HuH-7.5 (cell line): ENCODE results near the gene SOX4.
A peak's percentile ranks its signal among the peaks of the same experiment; 100 is the strongest.
"Not testable (repeated sequence)": the region's sequence is repeated elsewhere in the genome, so short reads cannot be mapped to it uniquely, and the experiment has no call there.

Experiments
- DNase-seq: peaks from one replicate; pipeline ENCODE4 v3.0.0; 2011; ENCODE audit warnings: low spot score

SOX4 gene

GRCh38 chr6:21593412-21593926 is at the start of gene SOX4:
SOX4 (plus strand) TSS chr6:21593751; CDS start chr6:21594535, 784 bp downstream.
- peak; percentile 97 for DNase-seq

DNA sequence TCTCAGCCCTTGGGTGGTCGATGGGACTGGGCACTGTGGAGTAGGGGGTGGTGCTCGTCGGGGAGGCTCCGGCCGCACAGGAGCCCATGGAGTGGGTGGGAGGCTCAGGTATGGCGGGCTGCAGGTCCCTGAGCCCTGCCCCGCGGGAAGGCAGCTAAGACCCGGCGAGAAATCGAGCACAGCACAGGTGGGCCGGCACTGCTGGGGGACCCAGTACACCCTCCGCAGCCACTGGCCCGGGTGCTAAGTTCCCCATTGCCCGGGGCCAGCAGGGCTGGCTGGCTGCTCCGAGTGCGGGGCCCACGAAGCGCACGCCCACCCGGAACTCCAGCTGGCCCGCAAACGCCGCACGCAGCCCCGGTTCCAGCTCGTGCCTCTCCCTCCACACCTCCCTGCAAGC is 41.3 kb upstream of the SOX4 start:
- DNase-seq: not testable (repeated sequence)

DNA sequence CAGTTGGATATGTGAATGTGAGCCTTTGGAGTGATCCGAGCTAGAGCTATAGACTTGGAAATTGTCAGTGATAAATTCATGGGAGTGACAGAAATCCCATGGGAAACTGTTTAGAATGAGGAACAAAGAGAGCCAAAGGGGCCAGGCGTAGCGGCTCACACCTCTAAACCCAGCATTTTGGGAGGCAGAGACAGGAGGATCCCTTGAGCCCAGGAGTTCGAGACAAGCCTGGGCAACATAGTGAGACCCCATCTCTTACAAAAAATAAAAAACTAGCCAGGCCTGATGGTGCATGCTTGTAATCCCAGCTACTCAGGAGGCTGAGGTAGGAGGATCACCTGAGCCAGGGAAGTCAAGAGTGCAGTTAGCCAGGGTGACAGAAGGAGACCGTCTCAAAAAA is 39.3 kb upstream of the SOX4 start:
- no peak for DNase-seq

DNA sequence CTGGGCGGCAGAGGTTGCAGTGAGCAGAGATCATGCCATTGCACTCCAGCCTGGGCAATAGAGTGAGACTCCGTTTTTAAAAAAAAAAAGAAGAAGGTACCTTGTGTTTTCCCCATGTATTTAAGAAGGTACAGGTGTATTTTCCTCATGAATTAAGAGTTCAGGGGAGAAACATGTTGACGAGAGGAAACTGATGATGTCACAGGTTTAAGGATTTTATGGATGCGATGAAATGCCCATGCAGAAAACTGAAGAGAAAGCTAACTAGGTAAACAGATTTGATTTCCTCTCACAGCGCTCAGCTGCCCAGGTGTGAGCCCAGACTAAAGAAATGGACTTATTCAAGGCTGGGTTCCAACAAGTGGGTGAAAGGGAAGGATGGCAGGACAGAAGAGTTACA is 38.4 kb upstream of the SOX4 start:
- no peak for DNase-seq

GRCh38 chr6:21556511-21556910 is 37.0 kb upstream of the SOX4 start:
- DNase-seq: no peak

GRCh38 chr6:21556968-21557721 is 36.4 kb upstream of the SOX4 start:
- DNase-seq: no peak

DNA sequence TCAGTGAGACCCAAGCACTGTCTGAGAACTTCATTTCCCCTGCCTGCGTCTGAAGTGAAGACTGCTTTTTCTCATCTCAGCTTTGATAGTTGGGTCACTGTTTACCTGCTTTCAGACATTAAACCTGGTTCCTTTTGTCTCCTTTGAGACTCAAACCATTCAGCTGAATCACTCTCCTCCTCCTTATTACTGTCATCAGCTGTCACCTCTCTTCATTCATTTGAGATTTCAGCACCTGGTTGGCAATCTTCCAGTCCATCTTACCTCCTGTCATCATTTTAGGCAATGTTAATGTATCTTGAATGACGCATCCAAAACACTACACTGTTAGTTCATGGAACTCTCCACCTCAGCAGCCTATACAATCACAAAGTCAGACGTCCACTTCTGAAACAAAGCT is 34.3 kb upstream of the SOX4 start:
- no peak for DNase-seq

GRCh38 chr6:21560249-21560648 is 33.3 kb upstream of the SOX4 start:
- no peak for DNase-seq

DNA sequence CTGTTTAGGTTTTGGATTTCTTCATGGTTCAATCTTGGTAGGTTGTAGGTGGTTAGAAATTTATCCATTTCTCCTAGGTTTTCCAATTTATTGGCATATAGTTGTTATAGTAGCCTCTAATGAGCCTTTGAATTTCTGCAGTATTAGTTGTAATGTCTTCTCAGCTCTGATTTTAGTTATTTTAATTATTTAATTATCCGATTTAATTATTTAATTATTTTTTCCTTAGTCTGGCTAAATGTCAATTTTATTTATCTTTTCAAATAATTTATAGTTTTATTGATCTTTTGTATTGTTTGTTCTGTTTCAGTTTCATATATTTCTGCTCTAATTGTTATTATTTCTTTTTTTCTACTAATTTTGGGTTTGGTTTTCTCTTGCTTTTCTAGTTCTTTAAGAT is 28.1 kb upstream of the SOX4 start:
- no peak for DNase-seq

GRCh38 chr6:21578523-21578922 is 15.0 kb upstream of the SOX4 start:
- no peak for DNase-seq

- no peak for DNase-seq
Measured at GRCh38 chr6:21582651-21583050, 10.9 kb upstream of the SOX4 start.

GRCh38 chr6:21586300-21586699 is 7.3 kb upstream of the SOX4 start:
- DNase-seq: no peak

DNA sequence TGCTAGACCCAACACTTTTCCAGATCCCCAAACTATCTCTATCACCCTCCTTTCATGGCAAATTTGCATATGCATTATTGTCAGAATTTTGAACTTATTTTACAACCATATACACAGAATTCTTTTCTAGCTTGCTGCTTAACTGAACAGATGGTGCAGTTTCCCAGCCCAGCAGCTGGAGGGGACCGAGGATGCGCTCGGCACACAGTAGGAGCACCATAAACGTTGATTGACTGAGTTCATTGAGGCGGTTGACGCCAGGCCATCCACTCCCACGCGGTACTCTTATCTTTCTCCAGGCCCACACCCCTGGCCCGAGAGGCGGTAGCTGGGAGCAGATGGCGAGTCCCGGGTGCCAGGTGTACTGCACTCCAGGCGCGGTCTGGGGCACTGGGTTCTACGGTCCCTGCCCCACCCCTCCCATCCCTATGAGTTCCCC is 6.8 kb upstream of the SOX4 start:
- no peak for DNase-seq

- no peak for DNase-seq
Measured at GRCh38 chr6:21587179-21587960, 6.2 kb upstream of the SOX4 start.

GRCh38 chr6:21587961-21588480 is 5.5 kb upstream of the SOX4 start:
- DNase-seq: no peak

GRCh38 chr6:21588481-21589351 is 4.8 kb upstream of the SOX4 start:
- no peak for DNase-seq

GRCh38 chr6:21589352-21590345 is 3.9 kb upstream of the SOX4 start:
- DNase-seq: peak; percentile 57

GRCh38 chr6:21590346-21590745 is 3.2 kb upstream of the SOX4 start:
- no peak for DNase-seq

GRCh38 chr6:21591446-21591845 is 2.1 kb upstream of the SOX4 start:
- DNase-seq: no peak

- no peak for DNase-seq
Measured at GRCh38 chr6:21592953-21593352, 598 bp upstream of the SOX4 start.

DNA sequence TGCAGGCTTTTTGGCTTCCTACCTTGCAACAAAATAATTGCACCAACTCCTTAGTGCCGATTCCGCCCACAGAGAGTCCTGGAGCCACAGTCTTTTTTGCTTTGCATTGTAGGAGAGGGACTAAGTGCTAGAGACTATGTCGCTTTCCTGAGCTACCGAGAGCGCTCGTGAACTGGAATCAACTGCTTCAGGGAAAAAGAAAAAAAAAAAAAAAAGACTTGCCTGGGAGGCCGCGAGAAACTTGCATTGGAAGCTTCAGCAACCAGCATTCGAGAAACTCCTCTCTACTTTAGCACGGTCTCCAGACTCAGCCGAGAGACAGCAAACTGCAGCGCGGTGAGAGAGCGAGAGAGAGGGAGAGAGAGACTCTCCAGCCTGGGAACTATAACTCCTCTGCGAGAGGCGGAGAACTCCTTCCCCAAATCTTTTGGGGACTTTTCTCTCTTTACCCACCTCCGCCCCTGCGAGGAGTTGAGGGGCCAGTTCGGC is 420 bp downstream of the SOX4 start:
- DNase-seq: no peak
